ENCODE measurements around the gene ARRB1.
A peak's percentile ranks its signal among the peaks of the same experiment; 100 is the strongest.

ARRB1 gene

GRCh38 chr11:75389276-75389605, 37.8 kb upstream of the ARRB1 start:
- TF ChIP-seq CTCF (IDR thresholded peaks at IDR 0.05; ENCODE audit: low read depth, low read length) = no peak
- no peak overlapping the region for H3K4me3 ChIP-seq (ENCODE audit: low read depth, low read length)

GRCh38 chr11:75388386-75389275, 37.2 kb upstream of the ARRB1 start:
- peak; percentile 61 for TF ChIP-seq CTCF (IDR thresholded peaks at IDR 0.05; ENCODE audit: low read depth, low read length)
- no peak overlapping the region for H3K4me3 ChIP-seq (ENCODE audit: low read depth, low read length)

GRCh38 chr11:75387736-75388294, 36.4 kb upstream of the ARRB1 start:
- no peak for TF ChIP-seq CTCF (IDR thresholded peaks at IDR 0.05; ENCODE audit: low read depth, low read length)
- H3K4me3 ChIP-seq (ENCODE audit: low read depth, low read length) = no peak overlapping the region

- no peak overlapping the region for H3K4me3 ChIP-seq (ENCODE audit: low read depth, low read length)
- no peak for TF ChIP-seq CTCF (IDR thresholded peaks at IDR 0.05; ENCODE audit: low read depth, low read length)
Measured at GRCh38 chr11:75386942-75387630, 35.6 kb upstream of the ARRB1 start.

GRCh38 chr11:75384438-75385080, 33.1 kb upstream of the ARRB1 start:
- H3K4me3 ChIP-seq (ENCODE audit: low read depth, low read length) = no peak overlapping the region
- TF ChIP-seq CTCF (IDR thresholded peaks at IDR 0.05; ENCODE audit: low read depth, low read length) = peak; percentile 96

GRCh38 chr11:75383246-75383645, 31.8 kb upstream of the ARRB1 start:
- no peak for TF ChIP-seq CTCF (IDR thresholded peaks at IDR 0.05; ENCODE audit: low read depth, low read length)
- H3K4me3 ChIP-seq (ENCODE audit: low read depth, low read length) = no peak overlapping the region

All from WI38 (cell line).